T-helper 1 cell (primary cell): ENCODE data around the gene BAG5.

Experiments used
- DNase-seq, 5 donors: peaks; one replicate each; pipeline ENCODE4 v3.0.0-alpha.2; 2012 to 2020

The BAG5 gene

GRCh38 chr14:103545915-103546651 is 16.4 kb downstream of the BAG5 start:
- DNase-seq = no peak

DNA sequence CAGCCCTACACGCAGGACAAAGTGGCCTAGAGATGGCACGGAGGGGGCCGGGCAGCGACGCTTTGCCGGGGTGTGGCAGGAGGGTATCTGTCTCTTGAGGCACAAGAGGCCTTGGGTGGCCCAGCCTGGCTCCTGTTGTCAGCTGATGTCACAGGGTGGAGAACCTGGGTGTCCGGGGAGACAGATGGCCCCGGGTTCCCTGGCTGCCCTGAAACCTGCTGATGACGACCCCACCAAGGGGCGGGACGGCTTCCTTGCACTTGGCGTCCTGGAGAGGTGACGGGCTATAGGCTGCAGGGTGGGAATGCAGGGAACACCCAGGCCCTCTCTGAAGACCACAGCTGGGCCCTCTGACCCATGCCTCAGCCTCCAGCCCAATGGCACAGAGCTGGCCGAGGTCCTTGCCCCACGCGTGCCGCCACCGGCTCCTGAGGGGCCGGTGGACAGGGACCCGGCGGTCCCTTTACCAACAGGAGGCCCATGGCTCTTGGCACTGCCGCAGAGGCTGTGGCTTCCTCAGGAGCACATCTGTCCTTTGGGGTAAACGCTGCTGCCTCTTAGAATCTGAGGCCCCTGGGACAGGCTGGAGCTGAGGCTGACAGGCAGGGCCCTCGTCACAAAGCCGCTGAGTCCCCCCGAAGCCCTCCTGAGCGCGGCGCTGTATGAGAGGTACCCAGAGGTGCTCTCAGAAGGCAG is 17.1 kb downstream of the BAG5 start:
- DNase-seq = no peak

DNA sequence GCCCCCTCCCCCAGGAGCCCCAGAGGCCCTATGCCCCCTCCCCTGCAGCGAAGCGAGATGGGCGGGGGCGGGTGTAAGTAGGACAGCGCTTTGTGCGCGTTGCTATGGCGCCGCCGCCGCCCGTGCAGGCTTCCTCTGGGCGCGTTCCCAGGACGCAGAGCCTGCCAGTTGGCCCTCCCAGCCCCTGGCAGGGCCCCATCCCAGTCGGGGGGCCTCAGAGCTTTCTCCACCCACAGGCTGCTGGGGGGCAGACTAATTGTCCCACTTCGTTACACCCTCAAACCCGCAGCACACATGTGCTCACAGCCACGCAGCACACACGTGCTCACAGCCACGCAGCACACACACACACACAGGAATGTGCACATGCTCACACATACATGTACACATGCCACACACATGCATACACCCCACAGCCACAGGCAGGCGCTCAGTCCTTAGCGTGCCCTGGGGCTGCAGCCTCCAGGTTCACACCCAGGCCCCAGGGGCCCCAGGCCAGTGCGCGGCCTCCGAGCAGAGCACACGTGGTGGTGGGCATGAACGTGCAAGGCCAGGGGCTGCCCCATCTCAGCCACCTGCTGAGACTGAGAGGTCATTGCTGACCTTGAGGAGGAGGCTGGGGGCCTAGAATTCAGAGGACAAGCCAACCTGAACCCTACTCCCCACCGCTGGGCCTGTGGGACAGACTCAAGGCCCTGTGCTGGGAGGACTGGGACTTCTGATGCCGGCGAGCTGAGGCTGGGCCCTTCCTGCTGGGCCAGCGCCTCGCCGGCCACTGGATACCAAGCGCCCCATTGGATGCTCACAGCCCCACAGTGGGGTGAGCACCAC is 17.9 kb downstream of the BAG5 start:
- DNase-seq = no peak

- DNase-seq = no peak
These were observed 18.6 kb downstream of the BAG5 start for GRCh38 chr14:103543721-103544387.

GRCh38 chr14:103543140-103543539 is 19.3 kb downstream of the BAG5 start:
- DNase-seq = no peak

- DNase-seq = no peak
These were observed 19.8 kb downstream of the BAG5 start for GRCh38 chr14:103542605-103543088.

DNA sequence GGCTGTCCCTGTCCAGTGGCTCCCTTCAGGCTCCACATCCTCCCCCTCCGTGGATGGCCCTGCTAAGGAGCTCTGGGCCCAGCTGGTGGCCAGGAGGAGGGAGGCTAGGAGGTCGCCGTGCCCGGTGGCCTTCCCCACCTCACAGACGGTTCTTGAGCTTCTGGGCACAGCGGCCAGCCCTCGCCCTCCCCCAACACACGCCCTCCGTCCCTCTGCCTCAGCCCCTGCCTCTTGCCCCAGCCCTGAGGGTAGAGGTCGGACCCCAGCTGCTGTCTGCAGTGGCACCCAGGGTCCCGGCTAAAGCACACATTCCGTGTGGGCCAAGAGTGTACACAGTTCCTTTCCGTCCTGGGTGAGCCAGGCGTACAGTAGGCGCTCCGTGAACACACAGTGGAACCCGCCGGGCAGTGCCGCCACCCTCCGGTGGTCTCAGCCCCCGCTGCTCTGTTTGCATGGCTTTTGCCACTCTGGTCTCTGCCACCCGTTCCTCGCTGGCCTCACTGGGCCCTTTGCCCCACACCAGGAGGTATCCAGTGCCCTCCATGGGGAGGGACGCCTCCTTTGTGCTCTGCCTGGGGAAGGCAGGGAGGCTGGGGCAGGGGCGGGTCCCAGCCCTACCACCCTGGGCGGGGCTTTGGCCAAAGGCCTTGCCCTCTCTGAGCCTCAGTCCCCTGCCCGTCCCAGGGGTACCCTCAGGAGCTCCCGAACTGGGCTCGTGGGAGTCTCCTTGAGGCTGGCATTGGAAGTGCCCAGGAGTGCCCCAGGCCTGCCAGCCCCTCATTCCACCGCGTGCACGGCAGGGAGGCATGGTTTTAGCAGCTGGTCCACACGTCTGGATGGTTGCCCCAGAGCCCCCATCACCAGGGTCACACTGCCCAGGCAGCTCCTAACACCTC is 20.5 kb downstream of the BAG5 start:
- DNase-seq = no peak

DNA sequence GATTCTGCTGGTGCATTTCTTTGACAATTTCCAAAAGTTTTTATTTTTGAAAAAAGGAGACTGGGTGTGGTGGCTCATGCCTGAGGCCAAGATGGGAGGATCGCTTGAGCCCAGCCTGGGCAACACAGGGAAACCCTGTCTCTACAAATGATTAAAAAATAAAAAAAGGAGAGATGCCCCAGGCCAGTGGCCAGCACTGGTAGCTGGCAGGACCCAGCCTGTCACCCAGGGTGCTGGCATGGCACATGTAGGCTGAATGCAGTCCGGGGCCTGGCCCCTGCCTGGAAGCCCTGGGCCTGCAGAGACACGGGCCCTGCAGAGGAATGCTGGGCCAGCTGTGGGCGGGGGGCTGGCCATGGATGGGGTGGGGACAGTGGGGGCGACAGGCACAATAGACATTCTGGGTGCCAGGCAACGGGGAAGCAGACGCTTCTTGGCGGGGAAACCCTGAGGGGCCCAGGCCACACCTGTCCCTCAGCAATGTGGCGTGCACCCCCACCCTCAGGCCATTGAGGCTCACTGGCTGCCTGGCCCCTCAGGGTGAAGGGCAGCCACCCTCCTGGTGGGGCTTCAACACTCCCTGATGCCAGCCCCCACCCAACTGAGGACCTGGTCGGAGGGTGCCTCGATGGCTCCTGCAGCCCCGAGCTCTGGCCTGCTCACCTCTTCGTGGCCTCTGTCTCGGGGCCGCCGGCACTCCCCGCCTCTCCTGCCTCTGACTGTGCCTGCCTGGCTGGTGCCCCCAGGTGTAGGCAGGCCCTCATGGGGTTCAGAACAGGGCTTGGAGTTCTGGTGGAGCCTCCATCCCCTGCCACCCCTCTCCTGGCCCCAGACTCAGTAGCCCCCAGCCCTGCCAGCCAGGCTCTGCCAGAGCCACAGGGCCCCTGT is 21.4 kb downstream of the BAG5 start:
- DNase-seq = no peak

DNA sequence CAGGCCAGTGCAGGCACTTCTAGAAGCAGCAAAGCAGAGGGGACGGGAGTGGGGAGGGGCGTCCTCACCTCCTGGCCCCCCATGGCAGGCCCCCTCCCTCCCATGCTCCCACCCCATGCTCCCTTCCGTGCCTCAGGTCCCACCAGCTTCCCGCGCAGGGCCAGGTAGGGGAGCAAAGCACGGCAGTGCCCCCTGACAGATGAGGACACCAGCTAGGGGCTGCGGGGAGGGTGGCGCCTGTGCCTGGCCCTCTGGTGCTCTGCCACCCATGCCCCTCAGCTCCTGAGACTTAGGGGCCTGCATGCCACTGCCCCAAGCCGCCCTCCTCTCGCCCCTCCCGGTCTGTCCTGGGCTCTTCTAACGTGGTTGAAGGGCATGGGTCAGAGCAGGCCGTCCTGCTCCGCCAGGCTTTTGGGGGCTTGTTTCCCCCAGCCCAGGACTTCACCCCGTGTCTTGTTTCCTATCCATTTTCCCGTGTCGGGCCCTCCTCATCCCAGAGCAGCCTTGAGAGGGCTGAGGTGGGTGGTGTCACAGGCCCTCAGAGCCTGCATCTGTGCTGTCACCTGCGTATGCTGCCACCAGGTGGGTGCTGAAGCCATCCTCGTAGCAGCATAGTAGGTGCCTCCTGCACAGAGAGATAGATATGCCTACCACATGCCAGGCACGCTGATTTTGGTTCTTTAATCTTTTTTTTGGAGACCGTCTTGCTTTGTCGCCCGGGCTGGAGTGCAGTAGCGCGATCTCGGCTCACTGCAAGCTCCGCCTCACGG is 23.2 kb downstream of the BAG5 start:
- DNase-seq = no peak

DNA sequence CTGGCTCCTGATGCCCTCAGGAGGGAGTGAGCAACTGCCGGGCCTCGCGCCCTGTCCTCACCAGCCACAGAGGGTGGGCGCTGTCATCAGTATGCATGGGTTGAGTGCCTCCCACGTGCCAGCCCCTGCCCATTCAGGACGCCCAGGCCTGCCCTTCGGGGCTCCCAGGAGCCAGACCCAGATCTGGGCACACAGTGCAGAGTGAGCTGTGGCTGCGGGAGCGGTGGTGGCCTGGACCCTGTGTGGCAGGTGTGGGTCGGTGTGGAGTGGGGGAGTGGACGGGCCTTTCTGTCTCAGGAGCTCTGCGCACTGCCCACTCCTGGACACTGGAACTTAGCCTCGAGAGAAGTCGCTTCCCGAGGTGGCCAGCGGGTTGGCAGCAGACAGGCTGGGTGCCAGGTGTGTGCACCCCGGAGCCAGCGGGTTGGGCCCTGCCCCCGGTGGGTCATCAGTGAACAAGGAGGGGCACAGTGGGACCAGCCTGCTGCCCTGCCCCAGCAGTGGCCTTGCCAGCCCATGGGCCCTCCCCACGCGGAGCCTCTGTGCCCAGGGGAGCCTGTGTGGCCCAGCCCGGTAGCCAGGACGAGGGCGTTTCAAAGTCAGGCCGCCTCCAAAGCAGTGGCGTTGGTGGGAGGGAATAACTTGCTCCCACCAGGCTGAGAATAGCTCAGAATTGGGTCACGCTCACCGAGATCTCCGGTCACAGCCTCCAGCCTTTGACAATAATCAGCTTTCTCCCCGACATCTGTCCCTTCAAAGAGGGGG is 24.0 kb downstream of the BAG5 start:
- DNase-seq = no peak

GRCh38 chr14:103537175-103537990 is 25.1 kb downstream of the BAG5 start:
- no peak for DNase-seq

DNA sequence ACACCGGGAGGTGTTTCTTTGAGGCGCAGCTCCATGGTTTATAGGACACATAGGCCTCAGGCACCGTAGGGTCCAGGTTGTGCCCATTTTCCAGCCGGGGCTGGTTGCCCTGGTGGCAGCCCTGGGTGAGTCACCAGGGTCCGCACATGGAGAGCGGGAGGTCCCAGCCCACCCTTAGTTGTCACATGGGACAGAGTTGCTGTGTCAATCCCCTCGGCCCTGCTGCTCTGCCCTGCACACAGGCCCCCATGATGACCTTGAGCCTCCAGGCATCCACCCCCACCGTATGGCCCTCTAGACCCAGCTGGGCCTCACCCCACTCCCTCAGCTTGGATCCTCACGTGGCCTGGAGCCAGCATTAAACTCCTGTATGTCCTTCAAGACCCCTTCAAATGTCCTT is 25.8 kb downstream of the BAG5 start:
- DNase-seq = no peak

GRCh38 chr14:103535891-103536565 is 26.4 kb downstream of the BAG5 start:
- DNase-seq = no peak

DNA sequence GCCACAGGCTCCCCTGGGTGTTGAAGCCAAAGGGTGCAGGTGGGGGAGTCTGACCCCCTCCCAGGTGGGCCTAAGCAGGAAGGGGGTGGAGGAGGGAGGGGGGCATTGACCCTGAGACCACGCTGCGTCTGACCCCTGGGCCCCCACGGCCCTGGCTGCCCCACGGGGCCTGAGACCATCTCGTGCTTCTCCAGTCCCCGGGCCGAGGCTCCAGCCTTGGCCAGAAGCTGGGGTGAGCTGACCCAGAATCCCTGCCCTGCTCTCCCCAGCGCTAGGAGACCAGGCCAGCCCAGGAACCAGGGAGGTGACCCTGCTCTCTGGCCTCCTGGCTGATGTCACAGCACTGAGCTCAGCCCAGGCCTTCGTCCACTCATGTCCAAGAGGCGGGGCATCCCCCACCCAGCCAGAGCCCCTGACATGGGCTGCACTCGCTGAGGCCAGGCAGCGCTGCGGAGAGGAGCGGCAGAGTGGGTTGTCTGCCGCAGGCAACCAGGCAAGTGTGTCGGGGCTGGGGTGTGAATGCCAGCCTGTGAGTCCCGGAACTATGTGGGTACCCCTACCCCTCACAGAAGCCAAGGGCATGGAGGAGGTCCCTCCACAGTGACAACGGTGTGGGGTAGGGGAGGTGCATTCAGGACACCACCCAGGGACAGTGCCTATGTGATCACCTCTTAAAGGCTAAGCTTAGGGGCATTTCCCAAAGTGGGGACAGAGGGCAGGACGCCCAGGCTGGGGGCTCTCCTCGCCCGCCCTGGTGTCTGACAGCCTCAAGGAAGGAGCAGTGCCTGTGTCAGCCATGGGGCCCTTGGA is 27.2 kb downstream of the BAG5 start:
- no peak for DNase-seq

DNA sequence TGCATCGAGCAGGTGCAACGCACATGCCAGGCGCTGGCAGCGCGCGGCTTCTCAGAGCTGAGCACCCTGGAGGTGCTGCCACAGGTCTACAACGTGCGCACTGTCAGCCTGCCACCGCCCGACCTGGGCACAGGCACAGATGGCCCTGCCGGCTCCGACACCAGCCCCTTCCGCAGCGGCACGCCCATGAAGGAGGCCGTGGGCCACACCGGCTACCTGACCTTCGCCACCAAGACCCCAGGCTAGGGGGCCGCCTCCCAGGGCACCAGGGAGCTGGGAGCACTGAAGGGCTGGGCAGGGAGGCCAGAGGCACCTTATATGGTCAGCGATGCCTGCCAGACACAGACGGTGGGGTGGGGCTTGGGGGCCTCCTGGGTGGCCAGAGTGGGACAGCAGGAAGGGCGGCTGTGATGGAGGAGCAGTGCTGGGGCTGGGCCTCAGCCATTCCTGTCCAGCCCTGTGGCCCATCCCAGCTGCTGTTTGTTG is 27.8 kb downstream of the BAG5 start:
- DNase-seq = no peak

DNA sequence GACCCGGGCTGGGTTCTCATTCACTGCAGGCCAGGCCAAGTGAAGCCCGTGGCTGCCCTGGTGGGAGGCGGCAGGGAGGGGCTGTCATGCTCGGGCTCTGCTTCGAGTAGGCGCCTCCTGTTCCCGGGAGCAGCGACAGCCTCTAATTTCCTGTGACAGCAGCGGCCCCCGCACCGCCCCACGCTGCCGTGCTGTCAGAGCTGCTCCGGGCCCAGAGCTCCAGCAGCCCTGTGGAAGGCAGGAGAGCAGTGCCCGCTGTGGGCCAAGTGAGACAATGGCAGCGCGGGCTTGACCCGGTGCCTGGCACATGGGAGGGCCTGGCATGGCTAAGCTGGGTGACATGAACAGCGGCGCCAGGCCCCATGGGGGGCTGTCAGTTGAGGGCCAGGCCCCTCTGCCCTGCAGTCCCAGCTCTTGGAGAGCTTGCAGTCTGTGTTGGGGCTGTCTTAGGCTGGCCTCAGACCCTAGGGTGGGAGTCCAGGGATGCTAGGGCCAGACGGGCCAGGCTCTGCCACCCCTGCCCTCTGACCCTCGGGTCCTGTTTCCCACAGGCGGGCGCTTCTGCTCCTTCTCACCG is 28.4 kb downstream of the BAG5 start:
- no peak for DNase-seq
